Measurements from ENCODE around the gene PACRG.

PACRG gene

DNA sequence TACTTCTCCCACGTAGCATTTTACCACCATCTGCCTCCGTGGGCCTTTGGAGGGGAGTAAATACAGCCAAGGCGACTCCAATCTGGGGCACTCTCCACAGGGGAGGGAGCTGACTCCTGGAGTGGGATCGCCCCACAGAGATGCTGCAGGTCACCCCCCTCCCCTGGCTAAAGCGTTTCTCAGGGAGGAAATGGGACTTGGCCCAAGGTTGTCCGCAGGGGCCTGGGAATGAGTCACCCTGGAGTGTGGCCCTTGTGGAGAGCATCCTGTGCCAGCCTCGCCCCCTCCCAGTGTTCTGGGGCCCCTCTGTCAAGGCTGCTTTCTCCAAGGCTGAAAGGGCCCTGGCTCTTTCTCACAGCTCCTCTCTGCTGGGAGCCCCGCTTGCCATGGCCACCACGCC is 602.2 kb downstream of the PACRG start:
- H3K18ac ChIP-seq (ENCODE audit: low read depth in 1 of 2, low read length in 2 of 2): no peak overlapping the region
- H3K4me1 ChIP-seq (ENCODE audit: control insufficient read depth, insufficient read depth, low read depth, low read length): peaks cover 19% of the 10 kb centered on the region
- H3K27me3 ChIP-seq (ENCODE audit: control insufficient read depth in 1 of 2, insufficient read depth in 1 of 2, low read length in 2 of 2): no peaks in the 10 kb centered on the region
- no peak overlapping the region for H4K91ac ChIP-seq (ENCODE audit: low read length)
- H4K8ac ChIP-seq (ENCODE audit: low read length): no peak overlapping the region
- no peak overlapping the region for H2BK5ac ChIP-seq (ENCODE audit: low read depth, low read length, poor library complexity, severe bottlenecking)
- no peak overlapping the region for H2AK5ac ChIP-seq (ENCODE audit: low read length, severe bottlenecking)
- no peak overlapping the region for H3K4me2 ChIP-seq (ENCODE audit: low read length, poor library complexity, severe bottlenecking)
- no peaks in the 10 kb centered on the region for H3K36me3 ChIP-seq (ENCODE audit: control insufficient read depth in 1 of 2, insufficient read depth in 2 of 2, low read depth in 1 of 2, low read length in 2 of 2)
- H3K27ac ChIP-seq (ENCODE audit: low read length, poor library complexity, severe bottlenecking): no peak overlapping the region
- no peak for DNase-seq
- WGBS: 46% methylated on average over 9 of the region's 9 CpGs
- no peak overlapping the region for H3K9ac ChIP-seq (ENCODE audit: low read length)
- H3K79me1 ChIP-seq (replicated peaks; ENCODE audit: low read length, poor library complexity, severe bottlenecking): no peaks in the 10 kb centered on the region
- H2BK120ac ChIP-seq (ENCODE audit: low read depth, low read length): no peak overlapping the region
- no peak overlapping the region for H2AFZ ChIP-seq (ENCODE audit: low read depth, low read length)
- no peak overlapping the region for H3K4me3 ChIP-seq (ENCODE audit: insufficient read depth in 1 of 2, low read depth in 1 of 2, low read length in 2 of 2)
- H2BK15ac ChIP-seq (ENCODE audit: low read depth, poor library complexity, severe bottlenecking): no peak overlapping the region
- no peak overlapping the region for H3K23ac ChIP-seq (ENCODE audit: low read length in 2 of 2)
- no peak overlapping the region for H3K4ac ChIP-seq (ENCODE audit: low read depth in 1 of 2, low read length in 2 of 2)
- H2BK12ac ChIP-seq (ENCODE audit: low read length in 2 of 2): peak overlapping the region in 1 of 2 experiments; percentile 3
- no peaks in the 10 kb centered on the region for H3K9me3 ChIP-seq (ENCODE audit: control insufficient read depth, low read length)
- H3K14ac ChIP-seq (ENCODE audit: low read length in 2 of 2): no peak overlapping the region

GRCh38 chr6:163331245-163331644 is 603.5 kb downstream of the PACRG start:
- Histone ChIP-seq H2BK12ac (ENCODE audit: low read length in 2 of 2) (no peak overlapping the region), H3K4ac (ENCODE audit: low read depth in 1 of 2, low read length in 2 of 2) (no peak overlapping the region), H2AK5ac (ENCODE audit: low read length, severe bottlenecking) (no peak overlapping the region), H3K27me3 (ENCODE audit: control insufficient read depth in 1 of 2, insufficient read depth in 1 of 2, low read length in 2 of 2) (no peaks in the 10 kb centered on the region), H3K4me1 (ENCODE audit: control insufficient read depth, insufficient read depth, low read depth, low read length) (peaks cover 17% of the 10 kb centered on the region), H3K4me2 (ENCODE audit: low read length, poor library complexity, severe bottlenecking) (no peak overlapping the region), H3K14ac (ENCODE audit: low read length in 2 of 2) (no peak overlapping the region), H3K4me3 (ENCODE audit: insufficient read depth in 1 of 2, low read depth in 1 of 2, low read length in 2 of 2) (no peak overlapping the region), H4K91ac (ENCODE audit: low read length) (no peak overlapping the region), H2BK120ac (ENCODE audit: low read depth, low read length) (no peak overlapping the region), H3K23ac (ENCODE audit: low read length in 2 of 2) (no peak overlapping the region), H3K79me1 (replicated peaks; ENCODE audit: low read length, poor library complexity, severe bottlenecking) (no peaks in the 10 kb centered on the region), H3K9me3 (ENCODE audit: control insufficient read depth, low read length) (no peaks in the 10 kb centered on the region), H2AFZ (ENCODE audit: low read depth, low read length) (no peak overlapping the region), H2BK15ac (ENCODE audit: low read depth, poor library complexity, severe bottlenecking) (no peak overlapping the region), H2BK5ac (ENCODE audit: low read depth, low read length, poor library complexity, severe bottlenecking) (no peak overlapping the region), H3K9ac (ENCODE audit: low read length) (no peak overlapping the region), H3K18ac (ENCODE audit: low read depth in 1 of 2, low read length in 2 of 2) (no peak overlapping the region), H3K36me3 (ENCODE audit: control insufficient read depth in 1 of 2, insufficient read depth in 2 of 2, low read depth in 1 of 2, low read length in 2 of 2) (no peaks in the 10 kb centered on the region), H4K8ac (ENCODE audit: low read length) (peak overlapping the region; percentile 27), H3K27ac (ENCODE audit: low read length, poor library complexity, severe bottlenecking) (no peak overlapping the region)
- WGBS: 96% methylated on average over 9 of the region's 9 CpGs
- DNase-seq: no peak

DNA sequence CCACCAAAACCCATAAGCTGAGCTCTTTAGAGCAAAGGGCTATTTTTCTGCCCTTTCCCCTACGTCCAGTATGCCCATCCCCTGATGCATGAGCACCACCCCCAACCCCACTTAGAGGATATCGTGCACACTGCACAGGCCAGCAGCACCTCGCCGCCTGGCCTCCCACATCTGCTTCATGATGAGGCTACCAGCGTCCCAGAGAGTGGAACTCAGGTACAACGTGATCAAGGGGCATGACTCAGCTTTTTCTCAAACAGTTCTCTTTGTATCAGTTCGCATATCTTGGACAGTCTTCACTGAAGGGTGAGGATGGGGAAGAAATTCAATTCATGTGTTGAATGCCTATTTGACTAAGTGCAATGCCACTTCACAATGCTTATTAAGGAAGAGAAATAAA is 604.8 kb downstream of the PACRG start:
- H3K9me3 ChIP-seq (ENCODE audit: control insufficient read depth, low read length): no peaks in the 10 kb centered on the region
- DNase-seq: no peak
- H3K4me2 ChIP-seq (ENCODE audit: low read length, poor library complexity, severe bottlenecking): no peak overlapping the region
- H3K4ac ChIP-seq (ENCODE audit: low read depth in 1 of 2, low read length in 2 of 2): no peak overlapping the region
- WGBS: 89% methylated on average over 6 of the region's 7 CpGs
- H4K8ac ChIP-seq (ENCODE audit: low read length): no peak overlapping the region
- H3K27me3 ChIP-seq (ENCODE audit: control insufficient read depth in 1 of 2, insufficient read depth in 1 of 2, low read length in 2 of 2): no peaks in the 10 kb centered on the region
- H3K9ac ChIP-seq (ENCODE audit: low read length): no peak overlapping the region
- no peak overlapping the region for H2AFZ ChIP-seq (ENCODE audit: low read depth, low read length)
- no peaks in the 10 kb centered on the region for H3K79me1 ChIP-seq (replicated peaks; ENCODE audit: low read length, poor library complexity, severe bottlenecking)
- no peak overlapping the region for H3K27ac ChIP-seq (ENCODE audit: low read length, poor library complexity, severe bottlenecking)
- no peak overlapping the region for H3K18ac ChIP-seq (ENCODE audit: low read depth in 1 of 2, low read length in 2 of 2)
- no peak overlapping the region for H3K23ac ChIP-seq (ENCODE audit: low read length in 2 of 2)
- H2AK5ac ChIP-seq (ENCODE audit: low read length, severe bottlenecking): no peak overlapping the region
- no peak overlapping the region for H2BK12ac ChIP-seq (ENCODE audit: low read length in 2 of 2)
- H2BK120ac ChIP-seq (ENCODE audit: low read depth, low read length): no peak overlapping the region
- H3K14ac ChIP-seq (ENCODE audit: low read length in 2 of 2): peak overlapping the region in 1 of 2 experiments; percentile 1
- peaks cover 16% of the 10 kb centered on the region for H3K4me1 ChIP-seq (ENCODE audit: control insufficient read depth, insufficient read depth, low read depth, low read length)
- no peak overlapping the region for H3K4me3 ChIP-seq (ENCODE audit: insufficient read depth in 1 of 2, low read depth in 1 of 2, low read length in 2 of 2)
- H3K36me3 ChIP-seq (ENCODE audit: control insufficient read depth in 1 of 2, insufficient read depth in 2 of 2, low read depth in 1 of 2, low read length in 2 of 2): no peaks in the 10 kb centered on the region
- no peak overlapping the region for H2BK5ac ChIP-seq (ENCODE audit: low read depth, low read length, poor library complexity, severe bottlenecking)
- H4K91ac ChIP-seq (ENCODE audit: low read length): no peak overlapping the region
- no peak overlapping the region for H2BK15ac ChIP-seq (ENCODE audit: low read depth, poor library complexity, severe bottlenecking)

DNA sequence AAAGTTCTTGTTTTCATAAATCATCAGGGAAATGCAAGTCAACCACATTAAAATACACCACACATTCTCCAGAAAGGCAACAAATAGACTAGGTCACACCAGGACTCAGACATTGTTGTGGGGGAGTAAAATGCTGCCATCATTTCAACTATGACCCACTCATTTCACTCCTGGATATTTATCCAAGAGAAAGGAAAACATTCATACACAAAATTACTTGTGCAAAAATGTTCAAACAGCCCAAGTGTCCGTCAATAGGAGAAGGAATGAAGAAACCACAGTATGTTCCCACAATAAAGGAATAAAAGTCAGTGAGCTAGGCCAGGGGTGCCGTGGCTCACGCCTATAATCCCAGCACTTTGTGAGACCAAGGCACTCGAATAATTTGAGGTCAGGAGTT is 605.3 kb downstream of the PACRG start:
- H2BK5ac ChIP-seq (ENCODE audit: low read depth, low read length, poor library complexity, severe bottlenecking): no peak overlapping the region
- no peak overlapping the region for H2BK15ac ChIP-seq (ENCODE audit: low read depth, poor library complexity, severe bottlenecking)
- no peak overlapping the region for H2AFZ ChIP-seq (ENCODE audit: low read depth, low read length)
- no peak overlapping the region for H2BK120ac ChIP-seq (ENCODE audit: low read depth, low read length)
- no peak overlapping the region for H4K91ac ChIP-seq (ENCODE audit: low read length)
- H3K4me2 ChIP-seq (ENCODE audit: low read length, poor library complexity, severe bottlenecking): no peak overlapping the region
- H3K36me3 ChIP-seq (ENCODE audit: control insufficient read depth in 1 of 2, insufficient read depth in 2 of 2, low read depth in 1 of 2, low read length in 2 of 2): no peaks in the 10 kb centered on the region
- H3K79me1 ChIP-seq (replicated peaks; ENCODE audit: low read length, poor library complexity, severe bottlenecking): no peaks in the 10 kb centered on the region
- H3K27me3 ChIP-seq (ENCODE audit: control insufficient read depth in 1 of 2, insufficient read depth in 1 of 2, low read length in 2 of 2): no peaks in the 10 kb centered on the region
- no peak overlapping the region for H2BK12ac ChIP-seq (ENCODE audit: low read length in 2 of 2)
- H3K27ac ChIP-seq (ENCODE audit: low read length, poor library complexity, severe bottlenecking): no peak overlapping the region
- H3K9ac ChIP-seq (ENCODE audit: low read length): no peak overlapping the region
- H3K14ac ChIP-seq (ENCODE audit: low read length in 2 of 2): no peak overlapping the region
- no peak overlapping the region for H4K8ac ChIP-seq (ENCODE audit: low read length)
- H3K4me1 ChIP-seq (ENCODE audit: control insufficient read depth, insufficient read depth, low read depth, low read length): peaks cover 15% of the 10 kb centered on the region
- H3K18ac ChIP-seq (ENCODE audit: low read depth in 1 of 2, low read length in 2 of 2): no peak overlapping the region
- no peak overlapping the region for H3K23ac ChIP-seq (ENCODE audit: low read length in 2 of 2)
- H3K9me3 ChIP-seq (ENCODE audit: control insufficient read depth, low read length): no peaks in the 10 kb centered on the region
- no peak overlapping the region for H3K4me3 ChIP-seq (ENCODE audit: insufficient read depth in 1 of 2, low read depth in 1 of 2, low read length in 2 of 2)
- no peak overlapping the region for H2AK5ac ChIP-seq (ENCODE audit: low read length, severe bottlenecking)
- WGBS: 81% methylated on average over 4 of the region's 4 CpGs
- H3K4ac ChIP-seq (ENCODE audit: low read depth in 1 of 2, low read length in 2 of 2): no peak overlapping the region
- no peak for DNase-seq
